ENCODE data around the gene ADAM12. TPM values are rescaled to one million over a fixed set of nuclear protein-coding genes. Genes with fewer than 3 reads are reported as not detected.

ADAM12 gene
- polyA plus RNA-seq, 1 experiment: 8.6 TPM

- ChIA-PET CTCF (no interaction called here), POLR2A (no interaction called here)
- DNase-seq (ENCODE audit: low read depth): no peak
- Histone ChIP-seq H3K27me3 (ENCODE audit: control insufficient read depth, insufficient read depth, low read length) (no peaks in the 10 kb centered on the region), H3K36me3 (ENCODE audit: control insufficient read depth, insufficient read depth, low read length) (no peaks in the 10 kb centered on the region), H3K4me3 (ENCODE audit: low read depth, low read length) (no peak overlapping the region)
- TF ChIP-seq CTCF (IDR thresholded peaks at IDR 0.05; ENCODE audit: insufficient read depth, low read depth, low read length): no peak
Observed at GRCh38 chr10:126235979-126236851, 152.1 kb downstream of the ADAM12 start.

GRCh38 chr10:126235091-126235978, 152.9 kb downstream of the ADAM12 start:
- ChIA-PET POLR2A (no interaction called here), CTCF (no interaction called here)
- no peak for TF ChIP-seq CTCF (IDR thresholded peaks at IDR 0.05; ENCODE audit: insufficient read depth, low read depth, low read length)

GRCh38 chr10:126234630-126235029, 153.6 kb downstream of the ADAM12 start:
- DNase-seq (ENCODE audit: low read depth): no peak
- POLR2A ChIA-PET: no interaction called here
- Histone ChIP-seq H3K4me3 (ENCODE audit: low read depth, low read length) (no peak overlapping the region), H3K36me3 (ENCODE audit: control insufficient read depth, insufficient read depth, low read length) (no peaks in the 10 kb centered on the region), H3K27me3 (ENCODE audit: control insufficient read depth, insufficient read depth, low read length) (no peaks in the 10 kb centered on the region)
- CTCF ChIA-PET: no interaction called here
- no peak for TF ChIP-seq CTCF (IDR thresholded peaks at IDR 0.05; ENCODE audit: insufficient read depth, low read depth, low read length)

More at GRCh38 chr10:126235091-126235978, 152.9 kb downstream of the ADAM12 start:
- no peak for DNase-seq (ENCODE audit: low read depth)
- Histone ChIP-seq H3K36me3 (ENCODE audit: control insufficient read depth, insufficient read depth, low read length) (no peaks in the 10 kb centered on the region), H3K27me3 (ENCODE audit: control insufficient read depth, insufficient read depth, low read length) (no peaks in the 10 kb centered on the region), H3K4me3 (ENCODE audit: low read depth, low read length) (no peak overlapping the region)

GRCh38 chr10:126233182-126234148, 154.8 kb downstream of the ADAM12 start:
- Histone ChIP-seq H3K36me3 (ENCODE audit: control insufficient read depth, insufficient read depth, low read length) (no peaks in the 10 kb centered on the region), H3K4me3 (ENCODE audit: low read depth, low read length) (no peak overlapping the region), H3K27me3 (ENCODE audit: control insufficient read depth, insufficient read depth, low read length) (no peaks in the 10 kb centered on the region)
- no peak for DNase-seq (ENCODE audit: low read depth)
- no peak for TF ChIP-seq CTCF (IDR thresholded peaks at IDR 0.05; ENCODE audit: insufficient read depth, low read depth, low read length)
- POLR2A ChIA-PET: no interaction called here
- CTCF ChIA-PET: no interaction called here
